HEK293 (cell line): ENCODE data around the gene KRTAP12-3.
"Not testable (repeated sequence)": the region's sequence is repeated elsewhere in the genome, so short reads cannot be mapped to it uniquely, and the experiment has no call there.

Experiments used
- CTCF ChIA-PET: fragments of 350-600 bp; formaldehyde crosslinking; extraction: SDS; loops from one replicate; lab custom pipeline; 2021; ENCODE audit warnings: antibody characterized with exemption; lab: Yijun Ruan, JAX
- POLR2A ChIA-PET: fragments of 300-600 bp; formaldehyde crosslinking; extraction: SDS; loops from one replicate; lab custom pipeline; 2020; ENCODE audit warnings: antibody characterized with exemption, inconsistent platforms; lab: Yijun Ruan, JAX
- H3K27ac ChIP-seq: fragments of 200-500 bp; sonication (Bioruptor generic); 2 replicates; pipeline ENCODE4 v1.5.1; 2014; ENCODE audit warnings: low read depth, low read length, control low read depth, inconsistent platforms; ENCODE audit errors: extremely low read depth
- H3K36me3 ChIP-seq, 2 experiments: fragments of 200-500 bp in 1 of 2; sonication (Bioruptor generic) in 1 of 2; 1 replicate in 1 of 2; 2 replicates in 1 of 2; pipeline ENCODE4 v1.5.1; 2014 to 2017; ENCODE audit warnings: inconsistent platforms in 2 of 2, low read length in 2 of 2; ENCODE audit not compliant: control insufficient read depth in 2 of 2, insufficient read depth in 1 of 2
- H3K4me1 ChIP-seq: fragments of 200-500 bp; sonication (Bioruptor generic); 2 replicates; pipeline ENCODE4 v1.5.1; 2014; ENCODE audit warnings: mild to moderate bottlenecking, low read length, inconsistent platforms; ENCODE audit not compliant: control insufficient read depth, insufficient read depth
- H3K4me3 ChIP-seq: 2 replicates; pipeline ENCODE4 v1.5.1; 2011; ENCODE audit warnings: low read depth, mild to moderate bottlenecking, control low read depth, low read length, moderate library complexity
- H3K9me3 ChIP-seq: fragments of 200-500 bp; sonication (Bioruptor generic); 2 replicates; pipeline ENCODE4 v1.5.1; 2014; ENCODE audit warnings: low read depth, low read length, inconsistent platforms; ENCODE audit not compliant: control insufficient read depth, insufficient read depth
- EGR2 ChIP-seq: fragments of 450-650 bp; formaldehyde crosslinking; IDR thresholded peaks from 2 replicates; pipeline ENCODE4 v1.5.1; 2016; ENCODE audit warnings: low read depth, missing biosample characterization, missing genetic modification characterization
- GLIS1 ChIP-seq: fragments of 450-650 bp; formaldehyde crosslinking; IDR thresholded peaks from 2 replicates; pipeline ENCODE4 v1.5.1; 2016; ENCODE audit warnings: missing biosample characterization, missing genetic modification characterization
- MYNN ChIP-seq: fragments of 450-650 bp; formaldehyde crosslinking; IDR thresholded peaks from 2 replicates; pipeline ENCODE4 v1.5.1; 2016; ENCODE audit warnings: missing biosample characterization, missing genetic modification characterization, borderline replicate concordance
- PBX3 ChIP-seq: sonication (generic); formaldehyde crosslinking; IDR thresholded peaks from 2 replicates; pipeline ENCODE4 v1.8.1; 2022; ENCODE audit warnings: mild to moderate bottlenecking, moderate library complexity, missing genetic modification reagents
- PRDM4 ChIP-seq: fragments of 450-650 bp; formaldehyde crosslinking; IDR thresholded peaks from 2 replicates; pipeline ENCODE4 v1.5.1; 2017; ENCODE audit warnings: missing biosample characterization, missing genetic modification characterization
- SALL2 ChIP-seq: fragments of 450-650 bp; formaldehyde crosslinking; IDR thresholded peaks from 2 replicates; pipeline ENCODE4 v1.5.0; 2017; ENCODE audit warnings: missing biosample characterization, mild to moderate bottlenecking, missing genetic modification characterization, borderline replicate concordance
- SCRT2 ChIP-seq: fragments of 450-650 bp; formaldehyde crosslinking; IDR thresholded peaks from 2 replicates; pipeline ENCODE4 v1.5.1; 2016; ENCODE audit warnings: missing biosample characterization, missing genetic modification characterization
- ZFHX2 ChIP-seq: fragments of 450-650 bp; formaldehyde crosslinking; conservative IDR thresholded peaks from 2 replicates; pipeline ENCODE4 v1.5.1; 2016; ENCODE audit warnings: missing biosample characterization, missing genetic modification characterization
- ZFP41 ChIP-seq: fragments of 450-650 bp; formaldehyde crosslinking; IDR thresholded peaks from 2 replicates; pipeline ENCODE4 v1.5.1; 2016; ENCODE audit warnings: missing biosample characterization, missing genetic modification characterization, borderline replicate concordance
- ZIC2 ChIP-seq: fragments of 450-650 bp; formaldehyde crosslinking; IDR thresholded peaks from 2 replicates; pipeline ENCODE4 v1.5.1; 2016; ENCODE audit warnings: missing biosample characterization, missing genetic modification characterization
- ZNF140 ChIP-seq: fragments of 450-650 bp; formaldehyde crosslinking; IDR thresholded peaks from 2 replicates; pipeline ENCODE4 v1.5.1; 2016; ENCODE audit warnings: missing biosample characterization, missing genetic modification characterization
- ZNF2 ChIP-seq: fragments of 450-650 bp; formaldehyde crosslinking; IDR thresholded peaks from 2 replicates; pipeline ENCODE4 v1.5.1; 2016; ENCODE audit warnings: missing biosample characterization, missing genetic modification characterization
- ZNF341 ChIP-seq: fragments of 450-650 bp; formaldehyde crosslinking; IDR thresholded peaks from 2 replicates; pipeline ENCODE4; 2016; ENCODE audit warnings: low read depth, missing biosample characterization, missing genetic modification characterization
- ZNF626 ChIP-seq: fragments of 450-650 bp; sonication (Bioruptor Pico); formaldehyde crosslinking; IDR thresholded peaks from 2 replicates; pipeline ENCODE4 v1.5.1; 2018; ENCODE audit warnings: missing biosample characterization, missing genetic modification characterization, inconsistent platforms
- ZNF629 ChIP-seq: fragments of 450-650 bp; formaldehyde crosslinking; IDR thresholded peaks from 2 replicates; pipeline ENCODE4 v1.5.1; 2017; ENCODE audit warnings: missing biosample characterization, missing genetic modification characterization
- TF ChIP-seq, protein P1 (sequence below): fragments of 450-650 bp; formaldehyde crosslinking; IDR thresholded peaks from 2 replicates; pipeline ENCODE4 v1.5.1; 2017; ENCODE audit warnings: missing biosample characterization, missing genetic modification characterization
- TF ChIP-seq, protein P2 (sequence below): fragments of 450-650 bp; formaldehyde crosslinking; IDR thresholded peaks from 2 replicates; pipeline ENCODE4 v1.5.1; 2016; ENCODE audit warnings: missing biosample characterization, missing genetic modification characterization

The KRTAP12-3 gene

DNA sequence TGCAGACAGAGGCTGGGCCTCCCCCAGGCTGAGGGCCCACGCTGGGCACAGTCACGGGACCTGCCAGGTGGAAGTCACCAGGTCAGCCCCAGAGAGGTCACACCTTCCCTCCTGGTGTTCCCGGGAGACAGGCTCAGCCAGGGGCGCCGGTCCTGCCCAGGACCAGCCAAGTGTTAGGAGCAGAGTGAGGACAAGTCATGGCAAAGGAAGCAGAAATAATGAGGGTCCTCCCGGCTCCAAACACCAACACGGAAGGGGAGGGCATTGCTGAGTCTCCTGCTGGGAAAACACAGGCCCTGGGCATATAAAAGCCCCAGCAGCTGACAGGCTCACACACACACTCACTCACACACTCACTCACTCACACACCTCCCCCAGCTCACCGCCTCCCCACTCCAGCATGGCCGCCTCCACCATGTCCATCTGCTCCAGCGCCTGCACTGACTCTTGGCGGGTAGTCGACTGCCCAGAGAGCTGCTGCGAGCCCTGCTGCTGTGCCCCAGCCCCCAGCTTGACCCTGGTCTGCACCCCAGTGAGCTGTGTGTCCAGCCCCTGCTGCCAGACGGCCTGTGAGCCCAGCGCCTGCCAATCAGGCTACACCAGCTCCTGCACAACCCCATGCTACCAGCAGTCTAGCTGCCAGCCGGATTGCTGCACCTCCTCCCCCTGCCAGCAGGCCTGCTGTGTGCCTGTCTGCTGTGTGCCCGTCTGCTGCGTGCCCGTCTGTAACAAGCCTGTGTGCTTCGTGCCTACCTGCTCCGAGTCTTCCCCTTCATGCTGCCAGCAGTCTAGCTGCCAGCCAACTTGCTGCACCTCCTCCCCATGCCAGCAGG is 20.5 kb upstream of the KRTAP12-3 start, which contains the start of gene KRTAP10-10:
KRTAP10-10 (plus strand) TSS at position 339 of the 833 bp plus-strand sequence; CDS start at position 401, 62 bp downstream.
- CTCF ChIA-PET: no interaction called here
- no peaks in the 10 kb centered on the region for H3K36me3 ChIP-seq
- no peak within 1 kb of the TSS for H3K27ac ChIP-seq
- no peaks in the 10 kb centered on the region for H3K4me1 ChIP-seq
- H3K4me3 ChIP-seq: no peak within 1 kb of the TSS
- POLR2A ChIA-PET: no interaction called here
- H3K9me3 ChIP-seq: no peaks in the 10 kb centered on the region
- TF ChIP-seq ZFP41: no peak
- TF ChIP-seq ZIC2 (tag by site-specific recombination): peak; percentile 81
- peak; percentile 26; the same call in 1 of the 2 replicates for TF ChIP-seq GLIS1 (tag by site-specific recombination)
- peak; percentile 51 for TF ChIP-seq ZFHX2 (tag by site-specific recombination)
- TF ChIP-seq, protein P1, sequence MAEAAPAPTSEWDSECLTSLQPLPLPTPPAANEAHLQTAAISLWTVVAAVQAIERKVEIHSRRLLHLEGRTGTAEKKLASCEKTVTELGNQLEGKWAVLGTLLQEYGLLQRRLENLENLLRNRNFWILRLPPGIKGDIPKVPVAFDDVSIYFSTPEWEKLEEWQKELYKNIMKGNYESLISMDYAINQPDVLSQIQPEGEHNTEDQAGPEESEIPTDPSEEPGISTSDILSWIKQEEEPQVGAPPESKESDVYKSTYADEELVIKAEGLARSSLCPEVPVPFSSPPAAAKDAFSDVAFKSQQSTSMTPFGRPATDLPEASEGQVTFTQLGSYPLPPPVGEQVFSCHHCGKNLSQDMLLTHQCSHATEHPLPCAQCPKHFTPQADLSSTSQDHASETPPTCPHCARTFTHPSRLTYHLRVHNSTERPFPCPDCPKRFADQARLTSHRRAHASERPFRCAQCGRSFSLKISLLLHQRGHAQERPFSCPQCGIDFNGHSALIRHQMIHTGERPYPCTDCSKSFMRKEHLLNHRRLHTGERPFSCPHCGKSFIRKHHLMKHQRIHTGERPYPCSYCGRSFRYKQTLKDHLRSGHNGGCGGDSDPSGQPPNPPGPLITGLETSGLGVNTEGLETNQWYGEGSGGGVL: peak; percentile 35; the same call in 1 of the 2 replicates
- TF ChIP-seq, protein P2, sequence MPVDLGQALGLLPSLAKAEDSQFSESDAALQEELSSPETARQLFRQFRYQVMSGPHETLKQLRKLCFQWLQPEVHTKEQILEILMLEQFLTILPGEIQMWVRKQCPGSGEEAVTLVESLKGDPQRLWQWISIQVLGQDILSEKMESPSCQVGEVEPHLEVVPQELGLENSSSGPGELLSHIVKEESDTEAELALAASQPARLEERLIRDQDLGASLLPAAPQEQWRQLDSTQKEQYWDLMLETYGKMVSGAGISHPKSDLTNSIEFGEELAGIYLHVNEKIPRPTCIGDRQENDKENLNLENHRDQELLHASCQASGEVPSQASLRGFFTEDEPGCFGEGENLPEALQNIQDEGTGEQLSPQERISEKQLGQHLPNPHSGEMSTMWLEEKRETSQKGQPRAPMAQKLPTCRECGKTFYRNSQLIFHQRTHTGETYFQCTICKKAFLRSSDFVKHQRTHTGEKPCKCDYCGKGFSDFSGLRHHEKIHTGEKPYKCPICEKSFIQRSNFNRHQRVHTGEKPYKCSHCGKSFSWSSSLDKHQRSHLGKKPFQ (tag by site-specific recombination): no peak
- TF ChIP-seq EGR2 (tag by site-specific recombination): peak; percentile 31; the same call in 1 of the 2 replicates

- H3K9me3 ChIP-seq, POLR2A ChIA-PET, H3K4me1 ChIP-seq, H3K36me3 ChIP-seq, H3K4me3 ChIP-seq, CTCF ChIA-PET, H3K27ac ChIP-seq: not testable (repeated sequence)
- peak; percentile 5; the same call in 1 of the 2 replicates for TF ChIP-seq ZIC2 (tag by site-specific recombination)
These were observed 19.8 kb upstream of the KRTAP12-3 start for GRCh38 chr21:44637851-44638348.

DNA sequence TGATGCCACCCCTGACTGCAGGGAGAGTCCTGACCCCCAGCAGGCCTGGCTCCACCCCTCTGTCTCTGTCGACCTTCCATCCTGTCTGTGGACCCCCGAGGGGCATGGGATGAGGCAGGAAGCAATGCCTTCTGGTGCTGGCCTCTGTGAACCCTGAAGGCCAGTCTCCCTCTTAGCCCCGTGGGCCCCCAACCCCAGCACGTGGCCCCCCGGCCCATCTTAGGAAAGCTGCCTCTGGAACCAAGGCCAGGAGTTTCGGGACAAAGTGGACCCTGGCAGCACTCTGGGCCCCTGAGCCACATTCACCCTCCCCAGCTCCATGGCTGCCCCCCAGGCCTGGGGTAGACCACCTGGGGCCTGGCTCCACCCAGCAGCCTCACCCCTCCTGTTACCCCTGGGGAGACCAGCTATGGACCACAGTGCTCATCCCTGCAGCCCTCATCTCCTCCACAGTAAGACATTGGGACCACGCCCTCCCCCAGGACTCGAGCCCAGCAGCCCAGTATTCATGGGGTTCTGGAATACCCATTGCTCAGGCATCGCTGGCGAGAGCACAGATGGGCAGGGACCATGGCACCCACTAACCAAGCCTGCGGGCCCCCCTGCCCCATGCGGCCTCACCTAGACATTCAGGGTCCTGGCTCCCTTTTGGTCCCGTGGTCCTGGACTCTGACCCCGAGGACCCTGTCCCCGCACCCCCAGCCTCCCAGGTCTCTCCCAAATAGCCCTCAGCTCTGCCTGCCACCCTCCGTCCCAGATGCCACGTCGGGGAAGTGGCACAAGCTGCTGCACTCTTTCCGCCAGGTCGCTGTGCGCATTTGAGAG is 19.0 kb upstream of the KRTAP12-3 start:
- CTCF ChIA-PET, H3K27ac ChIP-seq, H3K9me3 ChIP-seq, H3K4me3 ChIP-seq, H3K4me1 ChIP-seq, POLR2A ChIA-PET, H3K36me3 ChIP-seq: not testable (repeated sequence)
- TF ChIP-seq GLIS1 (tag by site-specific recombination): peak; percentile 19; the same call in 1 of the 2 replicates

DNA sequence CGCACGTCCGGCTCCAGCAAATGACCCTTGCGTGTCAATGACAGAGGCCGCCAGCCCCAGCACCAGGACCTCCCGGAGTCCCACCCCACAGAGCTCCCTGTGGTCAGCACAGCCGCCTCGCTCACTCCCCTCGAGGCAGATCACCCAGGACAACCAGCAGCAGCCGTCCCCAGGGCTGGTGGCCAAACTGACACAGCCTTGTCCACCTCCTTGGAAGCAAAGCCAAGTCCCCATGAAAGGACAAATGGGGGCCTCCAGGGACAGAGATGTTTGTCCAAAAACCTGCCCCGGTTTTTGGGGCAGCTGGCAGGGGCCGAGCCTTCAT is 18.4 kb upstream of the KRTAP12-3 start:
- TF ChIP-seq ZNF629: no peak
- TF ChIP-seq ZNF2 (tag by site-specific recombination): no peak
- TF ChIP-seq PRDM4: no peak
- no peak for TF ChIP-seq ZNF140 (tag by site-specific recombination)
- TF ChIP-seq MYNN (tag by site-specific recombination): no peak
- TF ChIP-seq SALL2 (tag by site-specific recombination): no peak
- TF ChIP-seq PBX3: no peak
- TF ChIP-seq SCRT2 (tag by site-specific recombination): no peak
- TF ChIP-seq ZNF341 (tag by site-specific recombination): no peak
- no peak for TF ChIP-seq ZNF626 (tag by site-specific recombination)
- Histone ChIP-seq H3K27ac (no peak overlapping the region), H3K4me1 (no peaks in the 10 kb centered on the region), H3K9me3 (no peaks in the 10 kb centered on the region), H3K4me3 (no peak overlapping the region), H3K36me3 (no peaks in the 10 kb centered on the region)
- ChIA-PET POLR2A (no interaction called here), CTCF (no interaction called here)
